OCI-LY1 (cell line): ENCODE data around the gene GALNT18.

Experiments used
- H2AFZ ChIP-seq: fragments of 200-600 bp; sonication (generic), shearing (Covaris generic); 2 replicates; pipeline ENCODE4 v1.6.0; 2014; ENCODE audit warnings: antibody characterized with exemption, mild to moderate bottlenecking, low read length
- H3F3A ChIP-seq: fragments of 200-600 bp; sonication (generic), shearing (Covaris generic); 2 replicates; pipeline ENCODE4 v1.6.0; 2014; ENCODE audit warnings: mild to moderate bottlenecking, antibody characterized with exemption, low read length, moderate library complexity; ENCODE audit not compliant: insufficient read depth
- H3K27ac ChIP-seq: fragments of 200-600 bp; sonication (generic); 2 replicates; pipeline ENCODE4 v1.5.1; 2014; ENCODE audit warnings: low read length, mixed run types, mild to moderate bottlenecking, low read depth; ENCODE audit not compliant: poor library complexity, severe bottlenecking
- H3K27me3 ChIP-seq: fragments of 200-600 bp; sonication (generic); 2 replicates; pipeline ENCODE4 v1.6.0; 2014; ENCODE audit warnings: antibody characterized with exemption, mild to moderate bottlenecking, low read length, moderate library complexity; ENCODE audit not compliant: insufficient read depth
- H3K36me3 ChIP-seq: fragments of 200-600 bp; sonication (generic); 2 replicates; pipeline ENCODE4 v1.6.1; 2014; ENCODE audit warnings: mild to moderate bottlenecking, antibody characterized with exemption, low read length, moderate library complexity, mixed read lengths; ENCODE audit not compliant: insufficient read depth
- H3K4me1 ChIP-seq: fragments of 200-600 bp; sonication (generic); 2 replicates; pipeline ENCODE4 v1.5.1; 2014; ENCODE audit warnings: mild to moderate bottlenecking, low read length, moderate library complexity; ENCODE audit not compliant: insufficient read depth, severe bottlenecking
- H3K4me2 ChIP-seq: fragments of 200-600 bp; sonication (generic), shearing (Covaris generic); 2 replicates; pipeline ENCODE4 v1.6.1; 2014; ENCODE audit warnings: low read length
- H3K4me3 ChIP-seq: fragments of 200-600 bp; sonication (generic); 2 replicates; pipeline ENCODE4 v1.5.1; 2014; ENCODE audit warnings: low read length, low read depth, mild to moderate bottlenecking, mixed read lengths; ENCODE audit not compliant: poor library complexity, severe bottlenecking
- H3K79me2 ChIP-seq: fragments of 200-600 bp; shearing (Covaris generic); 2 replicates; pipeline ENCODE4 v1.6.1; 2016; ENCODE audit warnings: mixed run types, low read length, mixed read lengths; ENCODE audit not compliant: insufficient read depth
- H3K9ac ChIP-seq: fragments of 200-600 bp; sonication (generic), shearing (Covaris generic); 2 replicates; pipeline ENCODE4 v1.6.1; 2014; ENCODE audit warnings: mild to moderate bottlenecking, low read length, mixed read lengths
- H3K9me2 ChIP-seq: fragments of 200-600 bp; sonication (generic), shearing (Covaris generic); 2 replicates; pipeline ENCODE4 v1.6.1; 2014; ENCODE audit warnings: low read depth, mild to moderate bottlenecking, low read length, mixed read lengths
- H3K9me3 ChIP-seq: fragments of 200-600 bp; shearing (Covaris generic); 2 replicates; pipeline ENCODE4 v1.6.1; 2014; ENCODE audit warnings: low read length, mixed read lengths
- H4K20me1 ChIP-seq: fragments of 200-600 bp; sonication (generic), shearing (Covaris generic); 2 replicates; pipeline ENCODE4 v1.6.0; 2016; ENCODE audit warnings: mild to moderate bottlenecking, low read length; ENCODE audit not compliant: insufficient read depth
- EZH2 ChIP-seq: fragments of 200-600 bp; sonication (generic), shearing (Covaris generic); IDR thresholded peaks from 2 replicates; pipeline ENCODE4 v1.8.0; 2017; ENCODE audit warnings: borderline replicate concordance, mixed run types, mild to moderate bottlenecking, antibody characterized with exemption, low read length, moderate library complexity, mixed read lengths
- TF ChIP-seq, protein P1 (sequence below): fragments of 200-600 bp; sonication (generic), shearing (Covaris generic); IDR thresholded peaks from 2 replicates; pipeline ENCODE4 v1.5.1; 2017; ENCODE audit warnings: mild to moderate bottlenecking, antibody characterized with exemption, low read length, moderate library complexity, mixed read lengths

Gene GALNT18

DNA sequence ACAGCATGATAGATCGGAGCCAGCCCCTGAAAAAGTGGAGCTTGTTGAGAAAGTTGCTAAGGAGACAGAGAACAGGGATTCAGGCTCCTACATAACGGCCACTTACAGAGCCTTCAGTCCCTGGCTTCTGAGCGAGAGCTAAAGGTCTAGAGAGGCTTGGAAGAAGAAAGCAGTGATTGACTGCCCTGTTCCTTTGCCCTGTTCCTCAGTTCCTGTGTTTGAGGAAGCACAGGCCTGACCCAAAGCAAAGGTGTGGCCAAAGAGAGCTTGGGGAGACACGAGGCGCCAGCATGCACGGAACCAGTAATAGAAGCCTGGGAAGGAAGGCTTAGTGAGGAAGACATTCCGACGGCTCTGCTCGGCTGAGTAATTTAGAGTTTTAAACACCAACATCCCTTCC is 194.7 kb downstream of the GALNT18 start:
- Histone ChIP-seq H2AFZ (no peak overlapping the region), H3K36me3 (no peaks in the 10 kb centered on the region), H3K27me3 (no peaks in the 10 kb centered on the region), H3K4me1 (no peaks in the 10 kb centered on the region), H3K4me3 (no peak overlapping the region), H3K9ac (no peak overlapping the region), H3K9me2 (no peaks in the 10 kb centered on the region), H3K79me2 (no peaks in the 10 kb centered on the region), H3K9me3 (no peaks in the 10 kb centered on the region), H3F3A (no peaks in the 10 kb centered on the region), H4K20me1 (no peaks in the 10 kb centered on the region), H3K4me2 (no peak overlapping the region), H3K27ac (no peak overlapping the region)
- no peak for TF ChIP-seq EZH2
- TF ChIP-seq, protein P1, sequence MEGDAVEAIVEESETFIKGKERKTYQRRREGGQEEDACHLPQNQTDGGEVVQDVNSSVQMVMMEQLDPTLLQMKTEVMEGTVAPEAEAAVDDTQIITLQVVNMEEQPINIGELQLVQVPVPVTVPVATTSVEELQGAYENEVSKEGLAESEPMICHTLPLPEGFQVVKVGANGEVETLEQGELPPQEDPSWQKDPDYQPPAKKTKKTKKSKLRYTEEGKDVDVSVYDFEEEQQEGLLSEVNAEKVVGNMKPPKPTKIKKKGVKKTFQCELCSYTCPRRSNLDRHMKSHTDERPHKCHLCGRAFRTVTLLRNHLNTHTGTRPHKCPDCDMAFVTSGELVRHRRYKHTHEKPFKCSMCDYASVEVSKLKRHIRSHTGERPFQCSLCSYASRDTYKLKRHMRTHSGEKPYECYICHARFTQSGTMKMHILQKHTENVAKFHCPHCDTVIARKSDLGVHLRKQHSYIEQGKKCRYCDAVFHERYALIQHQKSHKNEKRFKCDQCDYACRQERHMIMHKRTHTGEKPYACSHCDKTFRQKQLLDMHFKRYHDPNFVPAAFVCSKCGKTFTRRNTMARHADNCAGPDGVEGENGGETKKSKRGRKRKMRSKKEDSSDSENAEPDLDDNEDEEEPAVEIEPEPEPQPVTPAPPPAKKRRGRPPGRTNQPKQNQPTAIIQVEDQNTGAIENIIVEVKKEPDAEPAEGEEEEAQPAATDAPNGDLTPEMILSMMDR: no peak

DNA sequence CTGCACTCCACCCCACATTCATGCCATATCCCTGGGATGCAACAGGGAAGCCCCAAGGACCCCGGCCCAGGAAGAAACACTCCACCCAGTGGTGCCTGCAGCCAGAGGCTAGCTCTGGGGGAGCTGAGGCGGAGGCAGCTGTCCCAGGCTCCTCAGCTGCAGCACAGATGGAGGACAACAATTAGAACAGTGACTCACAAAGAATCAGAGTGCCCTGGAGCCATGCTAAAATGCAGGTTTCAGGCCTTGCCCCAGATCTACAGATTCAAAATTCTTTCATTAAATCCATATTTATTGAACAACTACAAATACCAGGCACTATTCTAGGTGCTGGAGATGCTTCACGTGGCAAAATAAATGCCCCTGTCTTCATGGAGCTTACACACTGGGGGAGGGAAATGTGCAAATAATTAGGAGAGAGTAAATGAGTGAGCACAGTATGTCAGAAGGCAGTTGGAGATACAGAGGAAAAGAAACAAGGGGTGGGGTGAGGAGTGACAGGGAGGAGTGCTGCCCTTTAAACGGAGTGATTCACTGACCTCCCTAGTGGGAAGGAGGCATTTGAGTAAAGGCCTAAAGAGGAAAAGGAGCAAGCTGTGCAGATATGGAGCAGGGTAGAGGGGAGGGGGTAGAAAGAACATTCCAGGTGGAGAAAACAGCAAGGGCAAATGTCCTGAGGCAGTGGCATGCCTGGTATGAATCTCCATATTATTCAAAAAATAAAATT is 195.4 kb downstream of the GALNT18 start:
- Histone ChIP-seq H2AFZ (no peak overlapping the region), H3K9me3 (no peaks in the 10 kb centered on the region), H3K9me2 (no peaks in the 10 kb centered on the region), H3K27me3 (no peaks in the 10 kb centered on the region), H3K9ac (no peak overlapping the region), H3K4me2 (no peak overlapping the region), H3K4me3 (no peak overlapping the region), H3F3A (no peaks in the 10 kb centered on the region), H3K36me3 (no peaks in the 10 kb centered on the region), H4K20me1 (no peaks in the 10 kb centered on the region), H3K27ac (no peak overlapping the region), H3K4me1 (no peaks in the 10 kb centered on the region), H3K79me2 (no peaks in the 10 kb centered on the region)
- TF ChIP-seq, protein P1: no peak
- no peak for TF ChIP-seq EZH2

DNA sequence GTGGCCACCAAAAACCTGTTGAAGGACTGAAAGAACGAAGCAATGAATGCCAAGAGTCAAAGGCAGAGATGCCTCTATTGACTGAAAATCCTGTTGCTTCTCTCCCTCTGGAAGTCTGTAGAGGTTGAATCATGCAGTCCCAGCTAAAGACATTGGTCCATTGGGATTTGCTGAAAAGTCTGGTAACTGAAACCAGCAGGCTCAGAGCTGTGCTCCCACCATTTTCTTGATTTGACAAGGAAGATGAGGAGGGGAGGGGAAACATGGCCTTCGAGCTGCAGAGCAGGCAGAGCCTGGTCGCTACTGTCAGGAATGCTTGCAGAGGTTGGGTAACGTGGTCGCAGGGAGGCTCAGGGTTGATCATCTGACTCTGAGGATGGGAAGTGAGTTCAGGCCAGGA is 196.0 kb downstream of the GALNT18 start:
- H3K9ac ChIP-seq: no peak overlapping the region
- no peaks in the 10 kb centered on the region for H4K20me1 ChIP-seq
- H3K36me3 ChIP-seq: no peaks in the 10 kb centered on the region
- no peak overlapping the region for H2AFZ ChIP-seq
- H3K27me3 ChIP-seq: no peaks in the 10 kb centered on the region
- no peak overlapping the region for H3K4me2 ChIP-seq
- no peaks in the 10 kb centered on the region for H3K4me1 ChIP-seq
- no peaks in the 10 kb centered on the region for H3K9me3 ChIP-seq
- no peak overlapping the region for H3K4me3 ChIP-seq
- H3K27ac ChIP-seq: no peak overlapping the region
- TF ChIP-seq, protein P1: no peak
- no peak for TF ChIP-seq EZH2
- no peaks in the 10 kb centered on the region for H3K9me2 ChIP-seq
- no peaks in the 10 kb centered on the region for H3K79me2 ChIP-seq
- H3F3A ChIP-seq: no peaks in the 10 kb centered on the region
